ENCODE results near the gene NUMB.

Gene NUMB

GRCh38 chr14:73258845-73259611, 199.3 kb downstream of the NUMB start:
- no peak for TF ChIP-seq CTCF (IDR thresholded peaks at IDR 0.05; ENCODE audit: extremely low read depth, insufficient read depth, missing control alignments)
- no peak for DNase-seq (ENCODE audit: low spot score)
- in situ Hi-C loops (cut with MboI; ENCODE audit: low pct_unique_long_range_greater_than_20kb, low sequenced_read_pairs, unreplicated experiment), result no loop called here

- in situ Hi-C loops (cut with MboI; ENCODE audit: low pct_unique_long_range_greater_than_20kb, low sequenced_read_pairs, unreplicated experiment), result no loop called here
- no peak for DNase-seq (ENCODE audit: low spot score)
- no peak for TF ChIP-seq CTCF (IDR thresholded peaks at IDR 0.05; ENCODE audit: extremely low read depth, insufficient read depth, missing control alignments)
These were observed 200.3 kb downstream of the NUMB start for GRCh38 chr14:73258076-73258475.

GRCh38 chr14:73255693-73256225, 202.6 kb downstream of the NUMB start:
- in situ Hi-C loops (cut with MboI; ENCODE audit: low pct_unique_long_range_greater_than_20kb, low sequenced_read_pairs, unreplicated experiment), result no loop called here
- DNase-seq (ENCODE audit: low spot score), result no peak
- TF ChIP-seq CTCF (IDR thresholded peaks at IDR 0.05; ENCODE audit: extremely low read depth, insufficient read depth, missing control alignments), result no peak

GRCh38 chr14:73255005-73255400, 203.3 kb downstream of the NUMB start:
- no peak for DNase-seq (ENCODE audit: low spot score)
- TF ChIP-seq CTCF (IDR thresholded peaks at IDR 0.05; ENCODE audit: extremely low read depth, insufficient read depth, missing control alignments), result no peak
- in situ Hi-C loops (cut with MboI; ENCODE audit: low pct_unique_long_range_greater_than_20kb, low sequenced_read_pairs, unreplicated experiment), result no loop called here

- no peak for TF ChIP-seq CTCF (IDR thresholded peaks at IDR 0.05; ENCODE audit: extremely low read depth, insufficient read depth, missing control alignments)
- in situ Hi-C loops (cut with MboI; ENCODE audit: low pct_unique_long_range_greater_than_20kb, low sequenced_read_pairs, unreplicated experiment), result no loop called here
- no peak for DNase-seq (ENCODE audit: low spot score)
These were observed 203.9 kb downstream of the NUMB start for GRCh38 chr14:73254247-73255004.

GRCh38 chr14:73253721-73254120, 204.6 kb downstream of the NUMB start:
- in situ Hi-C loops (cut with MboI; ENCODE audit: low pct_unique_long_range_greater_than_20kb, low sequenced_read_pairs, unreplicated experiment), result no loop called here
- DNase-seq (ENCODE audit: low spot score), result no peak
- no peak for TF ChIP-seq CTCF (IDR thresholded peaks at IDR 0.05; ENCODE audit: extremely low read depth, insufficient read depth, missing control alignments)

All from GM13977 (cell line).